Bronchial epithelial cell (primary cell): ENCODE data around the gene ATP5F1B. TPM values are rescaled to one million over a fixed set of nuclear protein-coding genes. Genes with fewer than 3 reads are reported as not detected.

Experiments used
- DNase-seq: peaks from one replicate; pipeline ENCODE4 v3.0.0-alpha.2; 2010; ENCODE audit warnings: low read depth
- FAIRE-seq: peaks from 2 replicates; lab custom pipeline; 2011; peaks lifted over from hg19 to GRCh38; lab: Jason Lieb, UNC
- H3K27me3 ChIP-seq: 2 replicates; pipeline ENCODE4 v1.5.1; 2011; ENCODE audit warnings: low read length; ENCODE audit not compliant: control insufficient read depth, insufficient read depth
- H3K36me3 ChIP-seq: 2 replicates; pipeline ENCODE4 v1.5.1; 2011; ENCODE audit warnings: low read length; ENCODE audit not compliant: control insufficient read depth, insufficient read depth
- H3K4me3 ChIP-seq: 2 replicates; pipeline ENCODE4 v1.5.1; 2011; ENCODE audit warnings: mild to moderate bottlenecking, low read depth, low read length, control low read depth
- total RNA-seq: library from RNA; depleted of rRNA; stranded (reverse); fragments of >200 nt; gene quantifications from 2 replicates; pipeline ENCODE4 v1.2.1, GENCODE V29; 2014
- TF ChIP-seq, protein P1 (sequence below): IDR thresholded peaks from 2 replicates; pipeline ENCODE4 v1.5.1; 2011; ENCODE audit warnings: mild to moderate bottlenecking, moderate library complexity, low read length, control low read depth, inconsistent platforms; ENCODE audit not compliant: insufficient read depth, severe bottlenecking

Gene ATP5F1B
- total RNA-seq, 1 donor from 2014 or later: 519 TPM

DNA sequence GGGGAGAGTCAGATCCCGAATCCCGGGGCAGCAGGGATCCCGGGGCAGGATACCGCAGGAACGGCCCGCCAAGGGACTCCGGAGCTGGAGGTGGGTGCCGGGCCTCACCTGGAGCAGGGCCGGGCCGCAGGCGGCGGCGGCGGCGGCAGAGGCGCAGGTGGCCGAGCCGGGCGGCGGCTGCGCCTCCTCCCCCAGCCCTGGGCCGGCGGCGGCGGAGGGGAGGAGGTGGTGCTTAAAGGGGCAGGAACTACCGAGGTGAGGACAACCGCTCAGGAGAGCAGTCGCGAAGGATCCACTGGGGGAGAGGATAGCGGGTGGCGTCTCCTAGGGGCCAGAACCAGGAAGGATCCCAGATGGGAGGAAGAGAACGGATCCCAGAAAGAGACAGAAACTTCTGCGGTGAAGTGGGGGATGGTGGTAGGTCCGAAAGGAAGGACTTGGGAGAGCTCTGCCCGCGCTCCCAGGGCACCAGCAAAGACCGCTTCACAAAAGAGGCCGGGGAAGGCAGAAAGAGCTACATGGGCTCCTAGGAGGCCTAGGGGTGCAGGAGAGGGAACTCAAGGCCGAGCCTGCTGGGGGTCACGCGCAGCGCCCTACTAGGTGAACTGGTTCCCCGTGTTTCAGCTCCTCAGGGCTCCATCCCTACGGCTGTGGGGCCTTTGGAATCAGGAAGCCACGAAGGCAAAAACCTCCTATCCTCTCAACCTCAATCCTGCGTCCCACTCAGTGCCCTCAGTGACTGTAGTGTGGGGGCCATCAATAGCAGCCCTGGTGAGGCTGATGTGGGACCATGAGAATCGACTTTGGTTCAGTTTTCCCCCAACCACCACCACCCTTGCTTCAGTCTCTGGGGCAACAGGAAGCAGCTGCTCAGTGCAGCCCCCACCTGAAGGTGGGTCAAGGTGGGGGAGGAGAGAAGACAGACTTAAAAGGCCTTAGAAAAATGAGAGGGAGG is 10.7 kb downstream of the ATP5F1B start:
- no peaks in the 10 kb centered on the region for H3K27me3 ChIP-seq
- H3K36me3 ChIP-seq: peaks cover 9% of the 10 kb centered on the region
- peak; percentile 86 for DNase-seq
- TF ChIP-seq, protein P1, sequence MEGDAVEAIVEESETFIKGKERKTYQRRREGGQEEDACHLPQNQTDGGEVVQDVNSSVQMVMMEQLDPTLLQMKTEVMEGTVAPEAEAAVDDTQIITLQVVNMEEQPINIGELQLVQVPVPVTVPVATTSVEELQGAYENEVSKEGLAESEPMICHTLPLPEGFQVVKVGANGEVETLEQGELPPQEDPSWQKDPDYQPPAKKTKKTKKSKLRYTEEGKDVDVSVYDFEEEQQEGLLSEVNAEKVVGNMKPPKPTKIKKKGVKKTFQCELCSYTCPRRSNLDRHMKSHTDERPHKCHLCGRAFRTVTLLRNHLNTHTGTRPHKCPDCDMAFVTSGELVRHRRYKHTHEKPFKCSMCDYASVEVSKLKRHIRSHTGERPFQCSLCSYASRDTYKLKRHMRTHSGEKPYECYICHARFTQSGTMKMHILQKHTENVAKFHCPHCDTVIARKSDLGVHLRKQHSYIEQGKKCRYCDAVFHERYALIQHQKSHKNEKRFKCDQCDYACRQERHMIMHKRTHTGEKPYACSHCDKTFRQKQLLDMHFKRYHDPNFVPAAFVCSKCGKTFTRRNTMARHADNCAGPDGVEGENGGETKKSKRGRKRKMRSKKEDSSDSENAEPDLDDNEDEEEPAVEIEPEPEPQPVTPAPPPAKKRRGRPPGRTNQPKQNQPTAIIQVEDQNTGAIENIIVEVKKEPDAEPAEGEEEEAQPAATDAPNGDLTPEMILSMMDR: peak; percentile 71
- peak overlapping the region; percentile 85 for H3K4me3 ChIP-seq
- FAIRE-seq: no peak

DNA sequence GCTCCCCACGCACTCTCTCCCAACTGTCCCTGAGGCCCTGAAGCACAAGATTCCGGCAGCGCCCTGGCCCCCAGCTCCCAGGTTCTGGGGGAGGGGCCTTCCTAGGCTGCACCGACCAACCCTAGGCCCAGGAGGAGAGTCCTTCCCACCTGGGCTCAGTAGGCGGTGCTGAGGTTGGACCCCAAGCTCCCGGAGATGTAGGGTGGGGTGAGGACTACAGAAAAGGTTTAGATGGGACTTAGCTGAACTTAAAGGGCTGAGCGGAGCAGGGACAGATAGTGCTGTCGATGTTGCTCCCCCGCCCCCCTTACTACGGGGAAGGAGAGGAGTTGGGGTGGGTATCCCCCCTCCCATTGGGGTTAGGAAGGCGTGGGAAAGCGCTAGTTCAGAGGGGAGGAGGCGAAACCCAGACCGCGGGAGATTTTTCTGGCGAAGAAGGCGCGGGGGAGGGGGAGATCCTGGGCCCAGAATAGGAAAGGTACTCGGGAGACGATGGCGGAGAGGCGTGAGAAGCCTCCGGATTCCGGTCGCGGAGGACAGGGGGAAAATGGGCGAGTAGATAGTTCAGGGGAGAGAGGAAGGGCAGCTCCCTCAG is 11.4 kb downstream of the ATP5F1B start:
- DNase-seq (peak; percentile 72), FAIRE-seq (no peak)
- TF ChIP-seq, protein P1: no peak
- Histone ChIP-seq H3K4me3 (peak overlapping the region; percentile 85), H3K27me3 (no peaks in the 10 kb centered on the region), H3K36me3 (peaks cover 6% of the 10 kb centered on the region)

DNA sequence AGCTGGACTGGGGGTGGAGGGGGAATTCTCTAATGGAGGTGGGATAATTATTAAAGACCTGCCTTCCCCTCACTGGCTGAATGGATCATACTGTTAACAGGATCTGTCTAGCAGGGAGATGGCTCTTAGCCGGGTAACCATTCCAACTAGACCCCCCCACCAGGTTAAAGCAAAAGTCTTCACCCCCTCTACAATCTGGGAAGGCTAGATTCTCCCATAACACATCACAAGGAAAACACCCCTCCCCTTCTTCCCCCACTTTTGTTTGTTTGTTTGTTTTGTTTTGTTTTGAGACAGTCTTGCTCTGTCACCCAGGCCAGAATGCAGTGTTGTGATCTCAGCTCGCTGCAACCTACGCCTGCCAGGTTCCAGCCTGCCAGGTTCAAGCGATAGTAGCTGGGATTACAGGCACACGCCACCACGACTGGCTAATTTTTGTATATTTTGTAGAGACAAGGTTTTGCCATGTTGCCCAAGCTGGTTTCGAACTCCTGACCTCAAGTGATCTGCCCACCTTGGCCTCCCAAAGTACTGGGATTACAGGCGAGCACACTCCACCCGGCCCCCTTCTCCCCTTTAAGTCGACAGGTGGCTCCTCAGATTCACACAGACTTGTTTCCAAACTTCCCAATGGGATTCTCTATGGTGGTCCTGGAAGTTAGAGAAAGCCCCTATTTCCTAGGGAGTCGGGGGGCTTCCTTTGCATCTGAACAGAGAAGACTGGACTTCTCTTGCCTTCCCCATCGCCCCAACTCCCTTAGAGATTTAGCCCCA is 12.1 kb downstream of the ATP5F1B start:
- H3K4me3 ChIP-seq: peak overlapping the region; percentile 85
- H3K27me3 ChIP-seq: no peaks in the 10 kb centered on the region
- TF ChIP-seq, protein P1: no peak
- FAIRE-seq: no peak
- DNase-seq: peak; percentile 8
- H3K36me3 ChIP-seq: peaks cover 1% of the 10 kb centered on the region

DNA sequence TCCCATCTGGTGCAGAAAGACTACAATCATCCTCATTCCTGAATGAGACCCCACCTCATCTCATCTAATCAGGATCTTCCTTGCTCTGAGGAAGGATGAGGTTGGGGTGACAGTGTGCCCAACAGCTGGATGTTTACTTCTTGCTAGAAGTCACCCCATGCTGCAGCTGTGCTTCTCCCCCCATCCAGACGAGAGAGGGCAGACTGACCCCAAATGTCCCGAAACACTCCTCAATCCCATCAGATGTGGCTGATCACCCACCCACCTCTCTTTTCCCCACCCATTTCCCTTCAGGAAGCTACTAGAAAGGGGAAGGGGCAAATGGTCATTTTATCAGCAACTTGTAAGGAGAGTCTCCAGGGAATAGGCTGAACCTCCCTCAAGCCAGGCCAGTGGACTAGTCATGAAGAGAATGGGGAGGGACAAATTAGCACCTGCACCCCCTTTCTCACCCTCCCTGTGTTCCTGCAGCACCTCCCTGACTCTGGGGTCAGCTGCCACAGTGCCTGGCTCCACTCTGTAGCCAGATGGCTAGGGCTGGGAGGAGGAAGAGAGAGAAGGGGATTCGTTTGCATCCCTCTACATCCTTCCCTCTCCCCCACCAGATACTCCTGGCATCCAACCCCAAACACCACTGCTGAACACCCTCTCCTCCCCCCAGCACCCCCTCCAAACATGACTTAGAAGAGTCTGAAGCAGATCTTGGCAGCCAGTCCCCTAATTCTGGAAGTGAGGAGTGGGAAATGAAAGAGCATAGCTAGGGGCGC is 12.9 kb downstream of the ATP5F1B start:
- H3K27me3 ChIP-seq: no peaks in the 10 kb centered on the region
- no peaks in the 10 kb centered on the region for H3K36me3 ChIP-seq
- TF ChIP-seq, protein P1: no peak
- DNase-seq (no peak), FAIRE-seq (no peak)
- H3K4me3 ChIP-seq: no peak overlapping the region
